Suprapubic skin (tissue), 4 donors: ENCODE measurements around the gene PDE4D.

Experiments
- CTCF ChIP-seq, 2 donors: fragments of 200-600 bp in 1 of 2; fragments of 450-650 bp in 1 of 2; sonication (generic) in 1 of 2; IDR thresholded peaks; one replicate each; pipeline ENCODE4 v1.5.1; 2016 to 2019; ENCODE audit warnings: antibody characterized with exemption in 2 of 2, mild to moderate bottlenecking in 1 of 2, moderate library complexity in 1 of 2
- POLR2A ChIP-seq, 2 donors: fragments of 450-650 bp; IDR thresholded peaks; one replicate each; pipeline ENCODE4 v1.6.1; 2017; ENCODE audit warnings: antibody characterized with exemption in 2 of 2, mild to moderate bottlenecking in 2 of 2, moderate library complexity in 2 of 2
- POLR2AphosphoS5 ChIP-seq, 3 donors: sonication (generic); formaldehyde crosslinking; IDR thresholded peaks; one replicate each; pipeline ENCODE4 v1.6.1; 2017; ENCODE audit warnings: antibody characterized with exemption in 3 of 3

DNA sequence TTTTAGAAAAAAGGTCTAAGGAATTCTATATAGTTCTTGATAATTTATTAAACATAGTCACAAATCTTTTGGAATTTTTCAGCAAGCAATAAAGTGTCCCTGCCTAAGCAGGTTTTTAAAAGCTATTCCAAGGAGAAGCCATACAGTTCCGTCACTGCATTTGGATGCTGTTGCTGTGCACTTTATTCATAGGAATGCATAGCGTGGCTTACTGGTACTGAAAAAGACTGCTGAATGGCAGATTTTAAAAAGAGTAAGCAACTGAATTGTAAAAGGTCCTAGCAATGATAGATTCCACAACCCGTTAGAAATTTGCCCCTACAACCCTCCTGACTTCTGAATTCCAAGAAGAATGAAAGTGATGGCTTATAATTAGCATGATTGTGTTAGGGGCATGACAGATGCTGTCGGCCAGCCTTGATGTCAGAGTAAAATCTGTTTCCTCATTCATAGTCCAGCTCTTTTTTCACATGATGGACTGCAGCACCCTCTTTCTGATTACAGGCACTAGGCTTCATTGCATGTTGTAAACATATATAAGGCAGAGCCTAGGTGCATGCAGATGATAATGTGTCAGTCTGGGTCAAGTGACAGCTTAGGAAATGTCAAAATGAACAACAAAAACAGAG lies 227.0 kb downstream of the PDE4D start:
- no peak for TF ChIP-seq POLR2A (IDR thresholded peaks at IDR 0.05)
- TF ChIP-seq CTCF (IDR thresholded peaks at IDR 0.05): no peak
- no peak for TF ChIP-seq POLR2AphosphoS5 (IDR thresholded peaks at IDR 0.05)
